Fibroblast of pulmonary artery (primary cell): ENCODE measurements around the gene CHRNA4.

Experiments used
- DNase-seq: peaks from one replicate; pipeline ENCODE4 v3.0.0-alpha.2; 2010; ENCODE audit warnings: low read depth
- H3K4me3 ChIP-seq: replicated peaks from 2 replicates; pipeline ENCODE4 v1.5.1; 2011; ENCODE audit warnings: low read depth, mild to moderate bottlenecking, control low read depth, low read length, moderate library complexity
- CTCF ChIP-seq: IDR thresholded peaks from 2 replicates; pipeline ENCODE4 v1.5.1; 2011; ENCODE audit warnings: mild to moderate bottlenecking, control low read depth, low read length, inconsistent platforms; ENCODE audit errors: missing control alignments

CHRNA4 gene

DNA sequence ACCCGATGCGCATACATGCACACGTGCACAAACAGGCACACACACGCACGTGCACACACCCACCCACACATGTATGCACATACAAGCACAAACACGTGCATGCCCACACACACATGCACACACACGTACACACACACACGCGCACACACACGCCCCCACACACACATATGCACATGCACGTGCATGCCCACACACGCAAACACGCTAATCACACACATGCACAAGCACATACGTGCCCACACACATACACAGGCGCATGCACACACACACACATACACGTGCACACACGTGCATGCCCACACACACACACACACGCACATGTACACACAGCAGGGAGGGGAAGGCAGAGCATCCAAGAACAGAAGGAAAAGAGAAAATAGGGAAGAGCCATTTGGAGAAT lies 26.8 kb upstream of the CHRNA4 start:
- no peak for TF ChIP-seq CTCF
- DNase-seq, result no peak
- no peak overlapping the region for H3K4me3 ChIP-seq

DNA sequence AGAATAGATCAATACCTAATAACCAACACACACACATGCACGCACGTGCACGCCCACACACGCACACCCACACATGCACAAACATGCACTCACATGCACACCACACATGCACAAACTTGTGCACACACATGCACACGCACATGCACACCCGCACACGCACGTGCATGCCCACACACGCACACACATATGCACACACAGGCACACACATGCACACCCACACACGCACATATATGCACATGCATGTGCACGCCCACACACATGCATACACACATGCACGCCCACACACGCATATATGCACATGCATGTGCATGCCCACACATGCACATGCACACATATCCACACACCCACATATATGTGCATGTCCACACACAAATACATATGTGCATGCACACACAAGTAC lies 26.2 kb upstream of the CHRNA4 start:
- DNase-seq, result no peak

DNA sequence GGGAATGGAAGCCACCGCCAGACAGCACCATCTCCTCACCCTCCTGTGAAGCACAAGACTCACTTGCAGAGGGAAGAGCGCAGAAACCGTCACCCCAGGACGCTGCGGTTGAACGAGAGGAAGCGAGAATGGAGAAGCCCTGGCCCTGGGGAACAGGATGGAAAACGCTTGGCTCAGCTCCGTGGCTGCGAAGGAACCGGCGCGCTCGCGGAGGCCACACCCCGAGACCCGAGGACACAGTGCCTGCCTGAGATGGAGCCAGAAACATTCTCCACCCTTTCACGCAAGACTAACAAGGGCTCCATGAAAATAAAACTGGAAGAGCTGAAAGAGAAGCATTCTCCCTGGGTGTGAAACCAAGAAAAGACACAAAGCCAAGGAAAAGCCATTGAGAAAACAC lies 25.3 kb upstream of the CHRNA4 start:
- DNase-seq, result no peak
- no peak for TF ChIP-seq CTCF
- no peak overlapping the region for H3K4me3 ChIP-seq

More for the DNA sequence above, 26.2 kb upstream of the CHRNA4 start:
- no peak for TF ChIP-seq CTCF
- H3K4me3 ChIP-seq, result no peak overlapping the region

DNA sequence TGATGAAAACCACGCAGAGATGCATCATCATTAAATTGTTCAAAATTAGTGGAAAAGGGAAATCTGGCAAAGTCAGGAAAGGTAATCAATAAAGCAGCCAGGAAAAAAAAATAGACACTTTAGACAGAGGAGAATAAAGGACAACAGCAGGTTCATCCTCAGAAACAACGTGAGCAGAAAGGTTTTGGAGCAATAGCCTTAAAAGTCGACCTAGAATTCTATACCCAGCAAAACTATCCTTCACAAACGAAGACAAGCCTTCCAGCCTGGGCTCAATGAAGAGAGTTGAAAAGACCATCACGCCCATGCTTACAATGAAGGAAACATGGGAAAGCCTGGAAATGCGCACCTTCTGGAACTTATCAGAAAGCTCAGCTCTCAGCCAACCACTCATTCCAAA lies 24.7 kb upstream of the CHRNA4 start:
- no peak overlapping the region for H3K4me3 ChIP-seq
- TF ChIP-seq CTCF, result no peak
- no peak for DNase-seq

GRCh38 chr20:63384336-63384735 lies 23.2 kb upstream of the CHRNA4 start:
- DNase-seq, result no peak
- TF ChIP-seq CTCF, result no peak

GRCh38 chr20:63383556-63383955 lies 22.4 kb upstream of the CHRNA4 start:
- no peak for TF ChIP-seq CTCF
- no peak for DNase-seq
- no peak overlapping the region for H3K4me3 ChIP-seq

More at GRCh38 chr20:63384336-63384735, 23.2 kb upstream of the CHRNA4 start:
- H3K4me3 ChIP-seq, result no peak overlapping the region

GRCh38 chr20:63382551-63383300 lies 21.6 kb upstream of the CHRNA4 start:
- DNase-seq, result no peak
- H3K4me3 ChIP-seq, result no peak overlapping the region
- no peak for TF ChIP-seq CTCF
